Endothelial cell of umbilical vein (primary cell): ENCODE data around the gene CD34. TPM values are rescaled to one million over a fixed set of nuclear protein-coding genes. Genes with fewer than 3 reads are reported as not detected.
"Not testable (repeated sequence)": the region's sequence is repeated elsewhere in the genome, so short reads cannot be mapped to it uniquely, and the experiment has no call there.

Source experiments
- BruUV-seq: library from RNA; stranded (reverse); fragments of 400-500 nt; replicated peaks from 2 replicates; lab custom pipeline; 2021; lab: Mats Ljungman, UMichigan
- CTCF ChIA-PET: fragments of 300-600, 350-600 bp; sonication (Branson Sonifier 250); formaldehyde crosslinking; loops from one replicate; lab custom pipeline; 2021; ENCODE audit warnings: antibody characterized with exemption, inconsistent platforms; lab: Charles Lee
- POLR2A ChIA-PET: fragments of 300-600, 350-600 bp; sonication (Branson Sonifier 250); formaldehyde crosslinking; loops from one replicate; lab custom pipeline; 2021; ENCODE audit warnings: antibody characterized with exemption, inconsistent platforms; lab: Charles Lee
- DNase-seq: peaks from one replicate; pipeline ENCODE4 v3.0.0-alpha.2; 2011; ENCODE audit warnings: low read depth, low spot score
- FAIRE-seq: peaks from 2 replicates; lab custom pipeline; 2011; peaks lifted over from hg19 to GRCh38; lab: Jason Lieb, UNC
- H2AFZ ChIP-seq: 2 replicates; pipeline ENCODE4 v1.6.0; 2012; ENCODE audit warnings: low read depth, low read length, control low read depth, inconsistent platforms
- H3K27ac ChIP-seq: 2 replicates; pipeline ENCODE4 v1.5.1; 2011; ENCODE audit warnings: low read depth, mild to moderate bottlenecking, control low read depth, low read length, moderate library complexity; ENCODE audit not compliant: insufficient read depth
- H3K27me3 ChIP-seq, 2 experiments: 2 replicates each; pipeline versions ENCODE4 v1.6.0 to v1.6.1; 2011; ENCODE audit warnings: low read length in 2 of 2, mixed read lengths in 1 of 2; ENCODE audit not compliant: control insufficient read depth in 2 of 2, insufficient read depth in 2 of 2
- H3K36me3 ChIP-seq, 2 experiments: 2 replicates in 1 of 2; 3 replicates in 1 of 2; pipeline ENCODE4 v1.5.1; 2011; ENCODE audit warnings: low read length in 2 of 2, mild to moderate bottlenecking in 1 of 2, moderate library complexity in 1 of 2; ENCODE audit not compliant: control insufficient read depth in 2 of 2, insufficient read depth in 2 of 2; ENCODE audit errors: extremely low read depth in 1 of 2
- H3K4me1 ChIP-seq: 3 replicates; pipeline ENCODE4 v1.5.1; 2011; ENCODE audit warnings: mild to moderate bottlenecking, low read length; ENCODE audit not compliant: control insufficient read depth, insufficient read depth; ENCODE audit errors: extremely low read depth
- H3K4me2 ChIP-seq: 2 replicates; pipeline ENCODE4 v1.6.1; 2011; ENCODE audit warnings: low read length, control low read depth, mixed read lengths; ENCODE audit not compliant: insufficient read depth
- H3K4me3 ChIP-seq, 3 experiments: fragments of 200-600 bp in 1 of 3; sonication (generic), shearing (Covaris generic) in 1 of 3; replicated peaks in 1 of 3; 2 replicates each; pipeline ENCODE4 v1.5.1; 2011 to 2016; ENCODE audit warnings: control low read depth in 3 of 3, low read length in 3 of 3, mild to moderate bottlenecking in 2 of 3, inconsistent platforms in 1 of 3, low read depth in 1 of 3, moderate library complexity in 1 of 3; ENCODE audit not compliant: insufficient read depth in 1 of 3
- H3K79me2 ChIP-seq: 2 replicates; pipeline ENCODE4 v1.6.0; 2012; ENCODE audit warnings: low read length, inconsistent platforms; ENCODE audit not compliant: control insufficient read depth, insufficient read depth
- H3K9ac ChIP-seq: replicated peaks from 2 replicates; pipeline ENCODE3; 2011; ENCODE audit warnings: low read length, control low read depth; ENCODE audit not compliant: insufficient read depth; ENCODE audit errors: extremely low read depth
- H3K9me1 ChIP-seq: replicated peaks from 3 replicates; pipeline ENCODE4 v1.6.0; 2011; ENCODE audit warnings: mild to moderate bottlenecking, low read length; ENCODE audit not compliant: control insufficient read depth, insufficient read depth; ENCODE audit errors: extremely low read depth
- H3K9me3 ChIP-seq: replicated peaks from 2 replicates; pipeline ENCODE4 v1.5.1; 2012; ENCODE audit warnings: low read length, inconsistent platforms; ENCODE audit not compliant: control insufficient read depth, insufficient read depth
- H4K20me1 ChIP-seq: replicated peaks from 2 replicates; pipeline ENCODE3; 2011; ENCODE audit warnings: mild to moderate bottlenecking, low read length; ENCODE audit not compliant: control insufficient read depth, insufficient read depth; ENCODE audit errors: extremely low read depth
- EZH2 ChIP-seq: IDR thresholded peaks from 2 replicates; pipeline ENCODE4 v1.6.1; 2012; ENCODE audit warnings: borderline replicate concordance, low read depth, mild to moderate bottlenecking, moderate library complexity, low read length, inconsistent platforms; ENCODE audit not compliant: severe bottlenecking
- FOS ChIP-seq: IDR thresholded peaks from 2 replicates; pipeline ENCODE4 v1.6.1; 2011; ENCODE audit warnings: mild to moderate bottlenecking, low read length, moderate library complexity, borderline replicate concordance; ENCODE audit not compliant: insufficient read depth
- GATA2 ChIP-seq: IDR thresholded peaks from 2 replicates; pipeline ENCODE4 v1.7.0; 2011; ENCODE audit warnings: low read depth, mild to moderate bottlenecking, moderate library complexity, mixed read lengths, low read length; ENCODE audit not compliant: insufficient read length, insufficient read depth
- JUN ChIP-seq: IDR thresholded peaks from 2 replicates; pipeline ENCODE4 v1.6.1; 2011; ENCODE audit warnings: borderline replicate concordance, low read depth; ENCODE audit not compliant: insufficient read length, insufficient read depth
- MYC ChIP-seq: IDR thresholded peaks from one replicate; pipeline ENCODE4 v1.6.1; 2011; ENCODE audit warnings: mild to moderate bottlenecking, low read depth, low read length
- POLR2A ChIP-seq: IDR thresholded peaks from 2 replicates; pipeline ENCODE4 v1.6.1; 2012; ENCODE audit warnings: low read depth, mild to moderate bottlenecking, control low read depth, low read length
- POLR2AphosphoS5 ChIP-seq: IDR thresholded peaks from 2 replicates; pipeline ENCODE4 v1.6.1; 2012; ENCODE audit warnings: low read depth, mild to moderate bottlenecking, control low read depth, low read length, moderate library complexity; ENCODE audit not compliant: insufficient read depth
- dilution Hi-C: fragments of 300-500 bp; cut with MboI; formaldehyde crosslinking; loops from one replicate; pipeline ENCODE4 v1.15.0; 2019; ENCODE audit warnings: low sequenced_read_pairs; ENCODE audit not compliant: extremely low pct_ligation_motif_present
- intact Hi-C: fragments of 100-400 bp; cut with micrococcal nuclease; formaldehyde crosslinking; loops from one replicate; pipeline ENCODE4 v1.10.0; 2022
- polyA plus RNA-seq, 4 experiments: library from polyadenylated mRNA; depleted of rRNA in 3 of 4; stranded (reverse) in 3 of 4; unstranded in 1 of 4; fragments of >200 nt; gene quantifications; 2 replicates each; pipeline versions ENCODE4 v1.2.1 to v1.2.3, GENCODE V29; 2011 to 2012; ENCODE audit warnings: missing spikeins in 1 of 4
- total RNA-seq: library from RNA; stranded (reverse); gene quantifications from 2 replicates; pipeline ENCODE4 v1.2.3, GENCODE V29; 2021
- TF ChIP-seq, protein P1 (sequence below): IDR thresholded peaks from 2 replicates; pipeline ENCODE4 v1.6.1; 2011; ENCODE audit not compliant: insufficient read depth, insufficient read length
- TF ChIP-seq, protein P2 (sequence below), 2 donors: IDR thresholded peaks; 1 replicate in 1 of 2; 2 replicates in 1 of 2; pipeline ENCODE4 v1.5.1; 2011; ENCODE audit warnings: low read length in 2 of 2, mild to moderate bottlenecking in 2 of 2, moderate library complexity in 2 of 2, control low read depth in 1 of 2, inconsistent platforms in 1 of 2, low read depth in 1 of 2; ENCODE audit not compliant: insufficient read depth in 1 of 2; ENCODE audit errors: extremely low read depth in 1 of 2

CD34 gene
- total and polyA plus RNA-seq, 2 donors (not counting 3 experiments of a cell fraction or from before 2014, with no cell fraction given): 102 to 174 TPM

DNA sequence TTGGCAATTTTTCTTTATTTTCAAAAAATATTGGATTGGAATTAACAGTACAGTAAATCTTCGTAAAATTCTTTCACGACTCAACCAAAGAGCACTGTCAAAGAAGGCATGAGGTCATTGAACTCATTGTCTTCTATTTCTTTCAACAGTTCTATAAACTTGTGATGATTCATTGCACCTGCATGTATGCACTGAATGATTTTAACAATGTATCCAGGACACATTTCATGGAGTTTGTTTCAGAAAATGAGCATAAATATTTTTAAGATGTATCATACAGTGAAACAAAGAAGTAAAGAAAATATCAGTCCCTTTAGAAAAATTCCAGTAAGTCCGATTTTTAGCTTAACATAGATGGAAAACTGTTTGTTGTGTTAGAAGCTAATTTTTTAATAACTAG lies 33.6 kb upstream of the CD34 start:
- Histone ChIP-seq H3K27ac (peak overlapping the region; percentile 74), H3K4me1 (peaks cover 42% of the 10 kb centered on the region), H3K4me3 (no peak overlapping the region), H3K4me2 (peak overlapping the region; percentile 31), H3K9ac (peak overlapping the region; percentile 63), H3K9me3 (no peaks in the 10 kb centered on the region), H3K36me3 (no peaks in the 10 kb centered on the region), H3K79me2 (no peaks in the 10 kb centered on the region), H3K9me1 (no peaks in the 10 kb centered on the region), H2AFZ (no peak overlapping the region), H4K20me1 (no peaks in the 10 kb centered on the region), H3K27me3 (no peaks in the 10 kb centered on the region)
- FAIRE-seq (peak; percentile 49), DNase-seq (peak; percentile 78)
- BruUV-seq: no TSS peak
- TF ChIP-seq EZH2: no peak
- TF ChIP-seq, protein P1, sequence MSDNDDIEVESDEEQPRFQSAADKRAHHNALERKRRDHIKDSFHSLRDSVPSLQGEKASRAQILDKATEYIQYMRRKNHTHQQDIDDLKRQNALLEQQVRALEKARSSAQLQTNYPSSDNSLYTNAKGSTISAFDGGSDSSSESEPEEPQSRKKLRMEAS: no peak
- TF ChIP-seq POLR2AphosphoS5: no peak
- TF ChIP-seq GATA2: no peak
- TF ChIP-seq, protein P2, sequence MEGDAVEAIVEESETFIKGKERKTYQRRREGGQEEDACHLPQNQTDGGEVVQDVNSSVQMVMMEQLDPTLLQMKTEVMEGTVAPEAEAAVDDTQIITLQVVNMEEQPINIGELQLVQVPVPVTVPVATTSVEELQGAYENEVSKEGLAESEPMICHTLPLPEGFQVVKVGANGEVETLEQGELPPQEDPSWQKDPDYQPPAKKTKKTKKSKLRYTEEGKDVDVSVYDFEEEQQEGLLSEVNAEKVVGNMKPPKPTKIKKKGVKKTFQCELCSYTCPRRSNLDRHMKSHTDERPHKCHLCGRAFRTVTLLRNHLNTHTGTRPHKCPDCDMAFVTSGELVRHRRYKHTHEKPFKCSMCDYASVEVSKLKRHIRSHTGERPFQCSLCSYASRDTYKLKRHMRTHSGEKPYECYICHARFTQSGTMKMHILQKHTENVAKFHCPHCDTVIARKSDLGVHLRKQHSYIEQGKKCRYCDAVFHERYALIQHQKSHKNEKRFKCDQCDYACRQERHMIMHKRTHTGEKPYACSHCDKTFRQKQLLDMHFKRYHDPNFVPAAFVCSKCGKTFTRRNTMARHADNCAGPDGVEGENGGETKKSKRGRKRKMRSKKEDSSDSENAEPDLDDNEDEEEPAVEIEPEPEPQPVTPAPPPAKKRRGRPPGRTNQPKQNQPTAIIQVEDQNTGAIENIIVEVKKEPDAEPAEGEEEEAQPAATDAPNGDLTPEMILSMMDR (IDR thresholded peaks at IDR 0.05; ENCODE audit: extremely low read depth in 1 of 2, insufficient read depth in 1 of 2, low read depth in 1 of 2, low read length in 2 of 2): no peak
- TF ChIP-seq FOS: peak; percentile 69
- TF ChIP-seq JUN: peak; percentile 96
- TF ChIP-seq MYC: no peak
- TF ChIP-seq POLR2A: no peak
- dilution Hi-C loops: no loop called here
- intact Hi-C loops: loop anchor here (5.0 kb wide), 1 partner anchor 258 kb away; no protein-coding TSS in a partner anchor
- POLR2A ChIA-PET: no interaction called here
- CTCF ChIA-PET: interaction anchor here (0.7 to 6.0 kb wide), 13 partner anchors 9 to 78 kb away, joined by 3 to 56 read pairs (median 5); no protein-coding TSS in a partner anchor

DNA sequence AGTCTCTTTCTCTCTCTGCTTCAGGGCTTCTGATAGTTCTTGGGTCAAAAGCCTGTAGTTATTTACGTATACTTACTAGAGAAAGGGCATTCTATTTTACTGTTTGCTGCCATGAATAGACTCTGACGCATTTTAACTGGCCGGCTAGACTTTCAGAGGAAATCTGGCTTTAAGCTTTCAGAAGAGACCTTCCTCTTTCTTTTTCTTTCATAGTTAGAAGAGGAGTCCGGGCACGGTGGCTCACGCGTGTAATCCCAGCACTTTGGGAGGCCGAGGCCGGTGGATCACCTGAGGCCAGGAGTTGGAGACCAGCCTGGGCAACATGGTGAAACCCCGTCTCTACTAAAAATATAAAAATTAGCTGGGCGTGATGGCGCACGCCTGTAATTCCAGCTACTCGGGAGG lies 31.4 kb upstream of the CD34 start:
- FAIRE-seq, H3K27me3 ChIP-seq, H3K79me2 ChIP-seq, H4K20me1 ChIP-seq, H3K9me1 ChIP-seq, BruUV-seq, H3K9me3 ChIP-seq, dilution Hi-C loops, H3K36me3 ChIP-seq: not testable (repeated sequence)
- H2AFZ ChIP-seq: peak overlapping the region; percentile 30
- peak overlapping the region; percentile 84 for H3K9ac ChIP-seq
- peak overlapping the region; percentile 68 for H3K4me2 ChIP-seq
- peaks cover 46% of the 10 kb centered on the region for H3K4me1 ChIP-seq
- H3K27ac ChIP-seq: peak overlapping the region; percentile 92
- ChIA-PET POLR2A (interaction anchor here (1.2 to 1.4 kb wide), 2 partner anchors 15 to 21 kb away, joined by 3 to 14 read pairs; no protein-coding TSS in a partner anchor), CTCF (interaction anchor here (1.0 to 6.0 kb wide), 7 partner anchors 12 to 118 kb away, joined by 3 to 56 read pairs (median 6); no protein-coding TSS in a partner anchor)
- peak; percentile 84 for DNase-seq
- intact Hi-C loops: loop anchor here (5.0 kb wide), 1 partner anchor 260 kb away; no protein-coding TSS in a partner anchor
- H3K4me3 ChIP-seq: peak overlapping the region in 1 of 3 experiments; percentile 8
